HepG2 (cell line): ENCODE data around the gene ELP2. TPM values are rescaled to one million over a fixed set of nuclear protein-coding genes. Genes with fewer than 3 reads are reported as not detected.

ENCODE experiments used
- CBX2 ChIP-seq, 2 experiments: fragments of 200-600 bp in 1 of 2; sonication (generic); formaldehyde crosslinking in 1 of 2; IDR thresholded peaks; 2 replicates each; pipeline versions ENCODE4 v1.7.0 to v1.8.1; 2018 to 2022; ENCODE audit warnings: low read depth in 2 of 2, low read length in 1 of 2, mild to moderate bottlenecking in 1 of 2, missing genetic modification reagents in 1 of 2
- FOXP4 ChIP-seq: sonication (generic); formaldehyde crosslinking; IDR thresholded peaks from 2 replicates; pipeline ENCODE4 v1.4.0; 2020; ENCODE audit warnings: missing genetic modification reagents
- HMGXB3 ChIP-seq: sonication (generic); formaldehyde crosslinking; IDR thresholded peaks from 2 replicates; pipeline ENCODE4 v1.4.0; 2020; ENCODE audit warnings: missing genetic modification reagents, borderline replicate concordance
- KLF6 ChIP-seq: IDR thresholded peaks from 2 replicates; pipeline ENCODE4 v1.8.0; 2016; ENCODE audit warnings: missing biosample characterization, missing genetic modification reagents
- MLX ChIP-seq: IDR thresholded peaks from 2 replicates; pipeline ENCODE4 v1.6.1; 2016
- MXD3 ChIP-seq: IDR thresholded peaks from 2 replicates; pipeline ENCODE4 v1.6.1; 2016; ENCODE audit warnings: mild to moderate bottlenecking, missing biosample characterization, missing genetic modification reagents
- PCBP1 ChIP-seq: fragments of 200-400 bp; formaldehyde crosslinking; IDR thresholded peaks from 2 replicates; pipeline ENCODE4 v1.6.1; 2017; ENCODE audit warnings: mild to moderate bottlenecking, low read depth, low read length, borderline replicate concordance
- PHF21A ChIP-seq: sonication (generic); formaldehyde crosslinking; IDR thresholded peaks from 2 replicates; pipeline ENCODE4 v1.5.0; 2020; ENCODE audit warnings: mild to moderate bottlenecking, missing genetic modification reagents
- RXRA ChIP-seq: sonication (generic); formaldehyde crosslinking; IDR thresholded peaks from 2 replicates; pipeline ENCODE4 v1.5.1; 2020; ENCODE audit warnings: missing genetic modification reagents
- SCMH1 ChIP-seq: sonication (generic); formaldehyde crosslinking; IDR thresholded peaks from 2 replicates; pipeline ENCODE4 v1.9.0; 2021; ENCODE audit warnings: missing genetic modification reagents, mild to moderate bottlenecking, borderline replicate concordance
- TFDP2 ChIP-seq: sonication (generic); formaldehyde crosslinking; IDR thresholded peaks from 2 replicates; pipeline ENCODE4 v1.4.0; 2020; ENCODE audit warnings: missing genetic modification reagents
- ZNF180 ChIP-seq: sonication (generic); formaldehyde crosslinking; IDR thresholded peaks from 2 replicates; pipeline ENCODE4 v1.4.0; 2020; ENCODE audit warnings: low read depth, missing genetic modification reagents, borderline replicate concordance
- ZNF572 ChIP-seq: sonication (generic); formaldehyde crosslinking; IDR thresholded peaks from 2 replicates; pipeline ENCODE4 v1.5.1; 2020; ENCODE audit warnings: mild to moderate bottlenecking, missing genetic modification reagents
- ZNF615 ChIP-seq: sonication (generic); formaldehyde crosslinking; IDR thresholded peaks from 2 replicates; pipeline ENCODE4 v1.5.0; 2020; ENCODE audit warnings: mild to moderate bottlenecking, missing genetic modification reagents, borderline replicate concordance
- ZNF883 ChIP-seq: sonication (generic); formaldehyde crosslinking; IDR thresholded peaks from 2 replicates; pipeline ENCODE4 v1.5.1; 2020; ENCODE audit warnings: mild to moderate bottlenecking, missing genetic modification reagents; ENCODE audit errors: not compliant biosample characterization
- ZSCAN12 ChIP-seq: sonication (generic); formaldehyde crosslinking; IDR thresholded peaks from 2 replicates; pipeline ENCODE4 v1.9.0; 2021; ENCODE audit warnings: mild to moderate bottlenecking, missing genetic modification reagents
- ZZZ3 ChIP-seq: sonication (generic); formaldehyde crosslinking; IDR thresholded peaks from 2 replicates; pipeline ENCODE4 v1.4.0; 2020; ENCODE audit warnings: missing genetic modification reagents, mild to moderate bottlenecking, borderline replicate concordance
- polyA plus RNA-seq, 8 experiments: library from polyadenylated mRNA; depleted of rRNA in 3 of 8; stranded (reverse) in 7 of 8; unstranded in 1 of 8; fragments of >200 nt; fragmentation: Illumina TruSeq in 4 of 8; extraction: Trizol in 4 of 8; gene quantifications; 2 replicates each; pipeline versions ENCODE4 v1.2.1 to v1.2.3, GENCODE V29; 2011 to 2016; ENCODE audit warnings: low read depth in 4 of 8, missing spikeins in 1 of 8, mixed read lengths in 1 of 8; ENCODE audit not compliant: insufficient read depth in 1 of 8
- total RNA-seq, 5 experiments: library from RNA; depleted of rRNA; stranded (reverse); fragments of >200 nt; fragmentation: Illumina TruSeq; extraction: Trizol; gene quantifications; 2 replicates each; pipeline ENCODE4 v1.2.3, GENCODE V29; 2016; ENCODE audit warnings: low read depth in 1 of 5

Gene ELP2
- total and polyA plus RNA-seq, 2 of the 13 experiments (the other 11 are each of a cell fraction or from before 2014, with no cell fraction given) = 98.7 to 100 TPM

- TF ChIP-seq TFDP2 (peak; percentile 80), PHF21A (CRISPR knock-in tag) (peak; percentile 87), MLX (peak; percentile 85), MXD3 (CRISPR knock-in tag) (no peak), ZNF615 (CRISPR knock-in tag) (no peak), HMGXB3 (CRISPR knock-in tag) (peak; percentile 52; the same call in 1 of the 2 replicates), CBX2 (IDR thresholded peaks at IDR 0.05; ENCODE audit: low read depth, low read length) (no peak), CBX2 (CRISPR knock-in tag; IDR thresholded peaks at IDR 0.05; ENCODE audit: low read depth) (no peak), ZZZ3 (CRISPR knock-in tag) (no peak), ZSCAN12 (CRISPR knock-in tag) (no peak), FOXP4 (peak; percentile 95), ZNF883 (CRISPR knock-in tag) (no peak), KLF6 (CRISPR knock-in tag) (no peak), SCMH1 (CRISPR knock-in tag) (no peak), PCBP1 (no peak), RXRA (CRISPR knock-in tag) (peak; percentile 47; the same call in 1 of the 2 replicates), ZNF180 (CRISPR knock-in tag) (no peak), ZNF572 (CRISPR knock-in tag) (no peak)
These were observed 46.5 kb downstream of the ELP2 start (continued) for GRCh38 chr18:36176177-36176584.
